GM18867 (cell line): Measurements from ENCODE around the gene DUSP11.
"Not testable (repeated sequence)": the region's sequence is repeated elsewhere in the genome, so short reads cannot be mapped to it uniquely, and the experiment has no call there.

Experiments
- ATAC-seq: cut with Tn5 transposase; IDR thresholded peaks from one replicate; pipeline ENCODE4 v1.9.1; 2021; ENCODE audit warnings: mild to moderate bottlenecking, moderate library complexity; ENCODE audit not compliant: unreplicated experiment

DUSP11 gene

GRCh38 chr2:73779467-73780236 lies at the start of gene DUSP11:
TSS of gene DUSP11 (minus strand) at chr2:73780103. CDS start at chr2:73779974, 129 bp downstream.
- ATAC-seq, result peak; percentile 99

- peak; percentile 80 for ATAC-seq
Observed at GRCh38 chr2:73828818-73829570, 49.1 kb upstream of the DUSP11 start, which contains the start of gene STAMBP. TSS of gene STAMBP (plus strand) at chr2:73828961. CDS start at chr2:73830857, 1,896 bp downstream.

GRCh38 chr2:73828389-73828817 lies 48.5 kb upstream of the DUSP11 start:
- no peak for ATAC-seq

DNA sequence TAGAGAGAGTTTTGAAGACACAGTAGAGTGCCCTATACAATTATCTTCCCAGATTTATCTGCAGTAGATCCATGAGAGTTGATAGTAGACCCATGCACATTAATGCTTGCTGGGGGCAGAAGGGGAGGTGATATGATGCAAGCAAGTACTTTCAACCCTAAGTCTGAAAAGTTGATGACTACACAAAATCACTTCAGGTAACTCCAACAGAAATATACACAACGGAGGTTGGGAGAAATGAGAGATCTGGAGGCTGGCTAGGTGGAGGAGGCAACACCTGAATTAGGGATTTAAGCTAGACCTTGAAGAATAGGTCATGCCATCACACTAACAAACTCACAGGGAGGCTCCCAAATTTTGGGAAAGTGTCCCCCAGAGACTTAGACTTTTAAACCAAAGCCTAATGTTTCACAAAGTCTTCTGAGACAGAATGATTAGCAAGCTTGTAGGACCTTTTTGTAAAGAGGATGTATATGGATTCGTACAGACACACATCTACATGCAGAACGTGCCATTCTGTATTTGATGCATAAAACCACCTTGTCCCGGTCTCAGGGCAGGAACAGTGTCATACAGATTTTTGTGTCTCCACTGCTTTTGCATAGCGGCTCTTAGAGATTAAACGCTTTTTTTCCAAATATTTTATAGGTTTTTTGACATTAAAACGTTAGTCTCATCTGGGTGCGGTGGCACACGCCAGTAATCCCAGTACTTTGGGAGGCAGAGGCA lies 47.9 kb upstream of the DUSP11 start:
- ATAC-seq, result no peak

- ATAC-seq, result no peak
Observed at GRCh38 chr2:73827018-73827417, 47.1 kb upstream of the DUSP11 start.

DNA sequence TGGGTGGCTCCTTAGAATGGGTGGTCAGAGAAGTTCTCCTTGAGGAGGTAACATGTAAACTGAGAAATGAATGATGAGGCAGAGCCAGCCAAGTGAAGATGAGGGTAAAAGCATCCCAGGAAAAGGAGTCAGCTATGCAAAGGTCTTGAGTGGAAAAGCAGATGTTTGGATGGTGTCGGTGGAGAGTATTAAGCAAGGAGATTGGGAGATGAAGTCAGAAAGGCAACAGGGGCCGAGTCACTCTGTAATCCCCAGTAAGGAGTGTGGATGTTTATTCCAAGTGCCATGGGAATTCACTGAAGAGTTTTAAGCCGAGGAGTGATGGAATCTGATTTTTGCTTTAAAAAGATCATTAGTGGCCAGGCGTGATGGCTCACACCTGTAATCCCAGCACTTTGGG lies 45.5 kb upstream of the DUSP11 start:
- no peak for ATAC-seq

- no peak for ATAC-seq
Observed at GRCh38 chr2:73823916-73824523, 44.1 kb upstream of the DUSP11 start.

GRCh38 chr2:73823416-73823815 lies 43.5 kb upstream of the DUSP11 start:
- no peak for ATAC-seq

DNA sequence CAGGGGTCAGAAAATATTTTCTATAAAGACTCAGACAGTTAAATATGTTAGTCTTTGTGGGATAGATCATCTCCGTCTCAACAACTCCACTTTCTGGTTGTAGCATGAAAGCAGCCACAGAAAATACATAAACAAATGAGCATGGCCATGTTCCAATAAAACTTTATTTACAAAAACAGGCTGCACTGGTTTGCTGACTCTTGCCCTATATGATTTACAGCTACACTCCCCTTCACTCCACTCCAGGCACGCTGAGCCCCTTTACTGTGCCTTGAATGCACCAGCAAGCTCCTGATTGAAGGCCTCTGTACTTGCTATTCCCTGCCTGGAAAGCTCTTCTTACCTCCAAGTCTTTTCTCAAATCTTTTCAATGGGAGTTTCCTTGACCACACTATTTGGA lies 43.1 kb upstream of the DUSP11 start:
- no peak for ATAC-seq

DNA sequence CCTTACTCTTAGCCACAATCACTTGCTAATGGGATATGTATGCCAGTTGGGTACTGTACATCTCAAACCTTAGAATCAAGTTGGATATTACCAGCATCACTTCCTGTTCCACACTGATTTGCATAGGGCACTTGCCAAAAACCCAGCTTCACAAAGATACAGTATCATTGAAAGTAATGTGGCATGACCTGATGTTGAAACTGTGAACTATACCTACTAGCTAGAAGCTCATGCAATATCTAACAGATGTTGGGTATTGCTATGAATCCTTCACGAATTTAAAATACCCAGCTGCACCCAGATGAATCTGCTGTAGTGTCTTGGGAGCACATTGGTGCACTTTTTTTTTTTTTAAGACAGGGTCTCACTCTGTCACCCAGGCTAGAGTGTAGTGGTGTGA lies 42.4 kb upstream of the DUSP11 start:
- ATAC-seq, result peak; percentile 72

DNA sequence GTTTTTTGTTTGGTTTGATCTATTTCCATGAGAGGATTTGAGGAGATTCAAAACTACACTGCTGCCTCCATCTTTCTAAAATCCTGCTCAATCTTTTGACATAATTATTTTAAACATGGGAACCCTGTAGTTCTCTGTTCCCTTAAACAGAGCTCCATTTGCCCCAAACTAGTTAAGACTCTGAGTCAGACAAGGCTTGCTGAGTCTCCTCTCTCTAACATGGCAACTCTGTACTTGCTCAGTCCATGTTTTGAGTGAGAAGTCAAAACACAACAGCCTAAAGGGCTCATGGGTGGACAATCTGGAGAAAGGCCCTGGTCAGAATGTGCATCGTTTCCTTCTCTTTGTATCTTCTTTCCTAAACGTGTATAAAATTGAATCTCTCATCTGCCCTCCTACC lies 41.8 kb upstream of the DUSP11 start:
- ATAC-seq, result no peak

- ATAC-seq, result peak; percentile 63
Observed at GRCh38 chr2:73821227-73821626, 41.3 kb upstream of the DUSP11 start.

DNA sequence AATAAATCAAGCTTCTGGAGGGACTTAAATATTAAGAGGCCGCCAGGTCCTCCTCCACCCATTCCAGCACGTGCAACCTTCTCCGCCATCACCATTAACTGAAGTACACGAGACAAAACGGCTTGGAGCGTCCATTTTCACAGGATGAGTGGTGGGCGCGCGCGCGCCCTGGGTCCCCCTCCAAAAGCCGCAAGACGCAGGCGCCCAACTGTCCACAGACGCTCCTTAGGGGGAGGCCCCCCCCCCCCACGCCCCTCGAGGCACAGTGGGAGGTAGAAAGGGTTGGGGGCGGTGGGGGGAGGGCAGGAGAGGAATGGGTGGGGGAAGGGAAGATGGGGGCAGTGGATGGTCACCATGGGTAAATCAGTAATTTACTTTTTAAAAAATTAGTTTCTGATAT lies 38.4 kb upstream of the DUSP11 start:
- ATAC-seq, result no peak

DNA sequence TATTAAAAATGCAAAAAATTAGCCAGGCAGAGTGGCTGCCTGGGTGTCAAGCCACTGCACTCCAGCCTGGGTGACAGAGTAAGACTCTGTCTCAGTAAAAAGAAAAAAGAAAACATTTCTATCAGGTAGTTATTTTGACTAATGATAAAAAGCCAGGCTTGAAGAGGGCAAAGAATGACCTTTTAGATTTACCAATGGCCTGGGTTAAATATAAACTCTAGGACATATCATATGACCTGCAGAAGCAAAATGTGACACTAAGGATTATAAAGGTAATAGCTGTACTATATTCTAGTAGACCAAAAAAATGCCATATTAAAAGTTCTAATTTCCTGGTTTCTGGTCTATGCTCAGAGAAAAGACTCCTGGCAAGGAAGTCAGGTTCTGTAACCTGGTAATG lies 32.7 kb upstream of the DUSP11 start:
- no peak for ATAC-seq

GRCh38 chr2:73811878-73812277 lies 32.0 kb upstream of the DUSP11 start:
- ATAC-seq, result no peak

GRCh38 chr2:73783883-73784282 lies 4.0 kb upstream of the DUSP11 start, which contains the start of gene C2orf78:
TSS of gene C2orf78 (plus strand) at chr2:73784183. CDS start at chr2:73784310, 127 bp downstream.
- ATAC-seq, result not testable (repeated sequence)

DNA sequence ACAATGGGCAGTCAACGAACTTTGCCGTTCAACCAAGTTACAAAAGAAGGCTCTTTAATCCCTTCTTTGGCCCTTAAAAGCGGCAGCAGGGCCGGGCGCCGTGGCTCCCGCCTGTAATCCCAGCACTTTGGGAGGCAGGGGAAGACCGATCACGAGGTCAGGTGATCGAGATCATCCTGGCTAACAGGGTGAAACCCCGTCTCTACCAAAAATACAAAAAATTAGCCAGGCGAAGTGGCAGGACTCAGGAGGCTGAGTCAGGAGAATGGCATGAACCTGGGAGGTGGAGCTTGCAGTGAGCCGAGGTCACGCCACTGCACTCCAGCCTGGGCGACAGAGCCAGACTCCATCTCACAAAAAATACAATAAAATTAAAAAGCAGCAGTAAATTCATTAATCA lies 3.5 kb upstream of the DUSP11 start:
- not testable (repeated sequence) for ATAC-seq

- no peak for ATAC-seq
Observed at GRCh38 chr2:73780237-73780582, 307 bp upstream of the DUSP11 start.

DNA sequence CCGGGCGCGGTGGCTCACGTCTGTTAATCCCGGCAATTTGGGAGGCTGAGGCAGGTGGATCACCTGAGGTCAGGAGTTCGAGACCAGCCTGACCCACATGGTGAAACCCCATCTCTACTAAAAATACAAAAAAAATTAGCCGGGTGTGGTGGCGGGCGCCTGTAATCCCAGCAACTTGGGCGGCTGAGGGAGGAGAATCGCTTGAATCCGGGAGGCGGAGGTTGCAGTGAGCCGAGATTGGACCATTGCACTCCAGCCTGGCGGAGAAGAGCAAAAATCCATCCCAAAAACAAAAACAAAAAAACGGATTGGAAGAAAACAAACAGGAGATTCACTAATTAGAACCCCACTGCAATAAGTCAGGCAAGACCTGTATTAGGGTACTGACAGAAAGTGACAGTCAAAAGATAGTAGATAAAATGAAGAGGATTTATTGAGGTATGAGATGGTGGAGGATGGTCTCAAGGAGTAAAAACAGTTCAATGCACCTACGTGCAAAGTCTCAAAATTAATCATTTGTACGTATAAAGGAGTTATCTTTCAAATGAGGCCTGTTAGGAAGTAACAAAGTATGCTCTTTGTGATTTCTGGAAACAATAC lies 936 bp downstream of the DUSP11 start:
- ATAC-seq, result not testable (repeated sequence)

DNA sequence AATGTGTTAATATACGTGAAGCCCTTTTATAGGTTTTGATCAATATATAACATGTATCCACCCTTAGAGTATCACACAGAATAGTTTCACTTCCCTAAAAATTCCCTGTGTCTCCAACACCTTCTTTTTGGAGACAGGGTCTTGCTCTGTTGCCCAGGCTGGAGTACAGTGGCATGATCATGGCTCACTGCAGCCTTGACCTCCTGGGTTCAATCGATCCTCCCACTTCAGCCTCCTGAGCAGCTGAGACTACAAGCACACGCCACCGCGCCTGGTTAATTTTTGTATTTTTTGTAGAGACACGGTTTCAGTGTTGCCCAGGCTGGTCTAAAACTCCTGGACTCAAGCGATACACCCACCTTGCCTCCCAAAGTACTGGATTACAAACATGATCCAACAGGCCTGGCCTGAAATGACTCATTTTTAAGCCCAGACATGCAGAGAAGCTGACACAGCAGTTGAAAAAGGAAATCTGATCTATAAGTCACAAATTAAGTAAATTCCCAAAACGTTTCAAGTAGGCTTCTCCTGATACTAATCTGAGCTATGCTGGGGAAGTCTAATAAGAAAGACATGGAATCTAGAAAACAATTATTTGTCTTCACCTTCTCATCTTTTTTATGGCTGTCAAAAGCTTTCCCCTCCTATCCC lies 2.9 kb downstream of the DUSP11 start:
- no peak for ATAC-seq
